OCI-M2 (cell line): Measurements from ENCODE around the gene SFXN1.
"Not testable (repeated sequence)": the region's sequence is repeated elsewhere in the genome, so short reads cannot be mapped to it uniquely, and the experiment has no call there.

Source experiments
- DNase-seq: peaks from one replicate; lab custom pipeline; 2025; ENCODE audit not compliant: unreplicated experiment; lab: John Stamatoyannopoulos, UW

SFXN1 gene

GRCh38 chr5:175478384-175479124, at the start of gene SFXN1:
SFXN1 (plus strand) TSS chr5:175478560; CDS start chr5:175492104, 13,544 bp downstream.
- no peak for DNase-seq

GRCh38 chr5:175434800-175435199, 43.6 kb upstream of the SFXN1 start:
- DNase-seq = no peak

- no peak for DNase-seq
Measured at GRCh38 chr5:175436359-175436758, 42.0 kb upstream of the SFXN1 start.

- no peak for DNase-seq
Measured at GRCh38 chr5:175438234-175438857, 40.0 kb upstream of the SFXN1 start.

GRCh38 chr5:175443514-175444059, 34.8 kb upstream of the SFXN1 start:
- DNase-seq = no peak

GRCh38 chr5:175444060-175444904, 34.1 kb upstream of the SFXN1 start, which contains the start of gene DRD1:
DRD1 (minus strand) TSS chr5:175444182; CDS start chr5:175443099, 1,083 bp downstream.
- DNase-seq = no peak

- no peak for DNase-seq
Measured at GRCh38 chr5:175444905-175445456, 33.4 kb upstream of the SFXN1 start.

- not testable (repeated sequence) for DNase-seq
Measured at GRCh38 chr5:175446378-175446777, 32.0 kb upstream of the SFXN1 start.

- DNase-seq = no peak
Measured at GRCh38 chr5:175447571-175447970, 30.8 kb upstream of the SFXN1 start.

- DNase-seq = no peak
Measured at GRCh38 chr5:175448276-175448675, 30.1 kb upstream of the SFXN1 start.

- no peak for DNase-seq
Measured at GRCh38 chr5:175452166-175452565, 26.2 kb upstream of the SFXN1 start.

GRCh38 chr5:175454338-175454737, 24.0 kb upstream of the SFXN1 start:
- DNase-seq = not testable (repeated sequence)

- no peak for DNase-seq
Measured at GRCh38 chr5:175456105-175456742, 22.1 kb upstream of the SFXN1 start.

GRCh38 chr5:175457466-175457865, 20.9 kb upstream of the SFXN1 start:
- DNase-seq = no peak

- DNase-seq = no peak
Measured at GRCh38 chr5:175460126-175460525, 18.2 kb upstream of the SFXN1 start.

- DNase-seq = no peak
Measured at GRCh38 chr5:175460552-175460951, 17.8 kb upstream of the SFXN1 start.

- DNase-seq = no peak
Measured at GRCh38 chr5:175461370-175461769, 17.0 kb upstream of the SFXN1 start.

- DNase-seq = no peak
Measured at GRCh38 chr5:175463641-175464040, 14.7 kb upstream of the SFXN1 start.

- no peak for DNase-seq
Measured at GRCh38 chr5:175464074-175464941, 14.1 kb upstream of the SFXN1 start.

- no peak for DNase-seq
Measured at GRCh38 chr5:175464942-175465233, 13.5 kb upstream of the SFXN1 start.
